Left lung (tissue), 10 donors: ENCODE results near the gene KLK15. TPM values are rescaled to one million over a fixed set of nuclear protein-coding genes. Genes with fewer than 3 reads are reported as not detected.

Experiments
- ATAC-seq: fragments of 200-7000 bp; cut with Tn5 transposase; one replicate; pipeline ENCODE4 v1.9.1; 2020; ENCODE audit warnings: moderate library complexity
- DNase-seq, 4 donors: peaks; one replicate each; pipeline ENCODE4 v3.0.0-alpha.2; 2013 to 2020
- H3K27ac ChIP-seq, 2 donors: fragments of 200-600 bp; sonication (generic) in 1 of 2; one replicate each; pipeline versions ENCODE4 v1.5.0 to v1.8.0; 2020 to 2021
- H3K27me3 ChIP-seq, 2 donors: fragments of 200-600 bp; sonication (generic) in 1 of 2; one replicate each; pipeline versions ENCODE4 v1.5.0 to v1.8.0; 2020 to 2021
- H3K36me3 ChIP-seq, 2 donors: fragments of 200-600 bp; sonication (generic) in 1 of 2; one replicate each; pipeline versions ENCODE4 v1.5.0 to v1.8.0; 2020 to 2021
- H3K4me1 ChIP-seq, 2 donors: fragments of 200-600 bp; one replicate each; pipeline ENCODE4 v1.8.0; 2021
- H3K4me3 ChIP-seq, 2 donors: fragments of 200-600 bp; sonication (generic) in 1 of 2; one replicate each; pipeline versions ENCODE4 v1.5.0 to v1.8.0; 2020 to 2021; ENCODE audit warnings: mild to moderate bottlenecking in 1 of 2
- H3K9me3 ChIP-seq, 2 donors: fragments of 200-600 bp; sonication (generic) in 1 of 2; one replicate each; pipeline versions ENCODE4 v1.5.0 to v1.8.0; 2020 to 2021
- intact Hi-C, 2 donors: fragments of 100-400 bp; cut with DNase I; formaldehyde crosslinking; loops; one replicate each; pipeline versions ENCODE4 v1.11.2 to v1.14.2; 2022
- polyA plus RNA-seq, 6 donors: library from polyadenylated mRNA; unstranded; fragments of 120-200 nt; gene quantifications; one replicate each; pipeline ENCODE4 v1.2.1, GENCODE V29; 2013; ENCODE audit not compliant: insufficient read length in 6 of 6
- total RNA-seq, 2 donors: library from RNA; stranded (reverse); fragmentation: NEBNext Ultra II Directional; extraction: Animal tissue kit (Norgen Biotek cat#: 25700); gene quantifications; one replicate each; pipeline ENCODE4 v1.2.1, GENCODE V29; 2021
- TF ChIP-seq, protein P1 (sequence below), 2 donors: fragments of 200-600 bp; sonication (generic) in 1 of 2; IDR thresholded peaks; one replicate each; pipeline versions ENCODE4 v1.5.0 to v1.8.0; 2021; ENCODE audit warnings: antibody characterized with exemption in 2 of 2
- donor health status: DM: no; HTN: yes; CAD: no.
- donor health status: DM: no; HTN: no; CAD: no.

The KLK15 gene
- total and polyA plus RNA-seq, 8 donors = not detected

DNA sequence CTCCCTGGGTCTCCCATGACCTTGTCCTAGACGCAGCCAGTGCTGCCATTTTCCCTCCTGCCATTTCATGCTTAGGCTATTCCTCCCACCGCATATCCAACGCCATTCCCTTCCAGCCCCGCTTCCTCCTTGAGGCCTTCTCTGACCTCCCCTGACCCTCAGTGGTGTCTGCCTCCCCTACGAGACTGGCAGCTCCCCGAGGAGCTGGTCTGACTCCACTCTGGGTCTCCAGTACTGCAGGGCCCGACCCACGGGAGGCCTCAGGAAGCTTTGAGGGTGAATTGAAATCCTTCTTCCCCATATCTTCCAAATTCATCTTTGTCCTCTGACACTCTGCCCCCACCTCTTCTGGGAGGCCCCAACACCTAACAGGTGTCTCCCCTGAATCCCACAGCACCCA is 708 bp downstream of the KLK15 start:
- Histone ChIP-seq H3K27ac (no peak overlapping the region), H3K9me3 (no peaks in the 10 kb centered on the region), H3K36me3 (no peaks in the 10 kb centered on the region), H3K27me3 (peaks cover 0 to 74% of the 10 kb centered on the region in 2 donors), H3K4me1 (peaks cover 0 to 11% of the 10 kb centered on the region in 2 donors), H3K4me3 (no peak overlapping the region)
- ATAC-seq (no peak), DNase-seq (no peak)
- TF ChIP-seq, protein P1, sequence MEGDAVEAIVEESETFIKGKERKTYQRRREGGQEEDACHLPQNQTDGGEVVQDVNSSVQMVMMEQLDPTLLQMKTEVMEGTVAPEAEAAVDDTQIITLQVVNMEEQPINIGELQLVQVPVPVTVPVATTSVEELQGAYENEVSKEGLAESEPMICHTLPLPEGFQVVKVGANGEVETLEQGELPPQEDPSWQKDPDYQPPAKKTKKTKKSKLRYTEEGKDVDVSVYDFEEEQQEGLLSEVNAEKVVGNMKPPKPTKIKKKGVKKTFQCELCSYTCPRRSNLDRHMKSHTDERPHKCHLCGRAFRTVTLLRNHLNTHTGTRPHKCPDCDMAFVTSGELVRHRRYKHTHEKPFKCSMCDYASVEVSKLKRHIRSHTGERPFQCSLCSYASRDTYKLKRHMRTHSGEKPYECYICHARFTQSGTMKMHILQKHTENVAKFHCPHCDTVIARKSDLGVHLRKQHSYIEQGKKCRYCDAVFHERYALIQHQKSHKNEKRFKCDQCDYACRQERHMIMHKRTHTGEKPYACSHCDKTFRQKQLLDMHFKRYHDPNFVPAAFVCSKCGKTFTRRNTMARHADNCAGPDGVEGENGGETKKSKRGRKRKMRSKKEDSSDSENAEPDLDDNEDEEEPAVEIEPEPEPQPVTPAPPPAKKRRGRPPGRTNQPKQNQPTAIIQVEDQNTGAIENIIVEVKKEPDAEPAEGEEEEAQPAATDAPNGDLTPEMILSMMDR (IDR thresholded peaks at IDR 0.05) = no peak
- intact Hi-C loops = no loop called here

DNA sequence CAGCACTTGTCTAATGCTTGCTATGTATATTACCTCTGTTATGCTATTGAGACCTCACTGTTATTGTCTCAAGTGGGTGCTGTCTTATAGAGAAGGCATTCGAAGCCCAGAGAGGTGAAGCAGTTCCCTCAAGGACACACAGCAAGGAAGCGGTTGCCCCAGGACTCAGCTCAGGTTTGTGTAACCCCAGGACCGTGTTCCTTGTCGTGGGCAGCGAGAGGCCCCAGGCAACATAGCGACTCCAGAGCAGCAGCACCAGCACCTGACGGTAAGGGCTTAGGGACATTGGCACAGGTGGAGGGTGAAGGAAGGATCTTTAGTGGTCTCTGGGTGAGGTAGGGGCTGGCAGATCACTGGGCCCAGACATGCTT is 2.4 kb downstream of the KLK15 start:
- H3K4me3 ChIP-seq = no peak overlapping the region
- TF ChIP-seq, protein P1 (IDR thresholded peaks at IDR 0.05) = no peak
- no peaks in the 10 kb centered on the region for H3K36me3 ChIP-seq
- peaks cover 0 to 67% of the 10 kb centered on the region in 2 donors for H3K27me3 ChIP-seq
- intact Hi-C loops = no loop called here
- peaks cover 0 to 8% of the 10 kb centered on the region in 2 donors for H3K4me1 ChIP-seq
- DNase-seq = no peak
- H3K9me3 ChIP-seq = no peaks in the 10 kb centered on the region
- no peak overlapping the region for H3K27ac ChIP-seq
- ATAC-seq = no peak

DNA sequence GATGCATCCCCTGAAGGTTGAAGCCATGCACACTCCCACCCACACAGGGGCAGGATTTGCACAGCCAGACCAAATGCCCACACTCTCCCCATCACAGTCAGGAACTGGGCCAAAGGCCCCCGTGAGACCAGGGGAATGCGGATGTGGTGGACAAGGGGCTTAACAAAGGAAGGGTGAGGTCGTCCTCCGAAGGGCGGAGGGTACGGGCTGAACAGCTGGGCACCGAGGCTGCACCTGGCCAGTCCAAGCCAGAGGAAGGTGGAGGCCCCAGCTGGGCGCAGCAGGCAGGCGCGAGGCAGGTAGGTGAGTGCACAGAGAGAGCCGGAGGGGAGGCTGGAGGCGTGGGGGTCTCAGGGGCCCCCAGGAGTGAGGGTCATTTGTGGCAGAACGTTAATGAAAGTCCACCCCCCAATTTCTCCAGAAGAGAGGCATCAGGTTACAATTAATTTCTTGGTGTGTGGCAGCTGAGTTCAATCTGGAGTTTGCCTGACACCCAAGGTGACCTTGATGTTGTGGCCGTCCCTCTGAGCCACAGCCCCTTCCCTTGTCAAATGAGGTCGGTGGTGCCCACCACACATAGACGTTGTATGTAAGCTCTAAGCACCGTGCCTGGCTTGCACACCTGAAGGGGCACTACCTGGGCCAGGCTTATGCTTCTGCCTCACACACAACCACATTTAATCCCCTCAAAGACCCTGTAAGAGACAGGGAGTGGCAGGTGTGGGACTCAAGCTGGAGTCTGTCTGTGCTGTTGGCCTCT is 2.9 kb downstream of the KLK15 start:
- Histone ChIP-seq H3K4me1 (peaks cover 0 to 3% of the 10 kb centered on the region in 2 donors), H3K36me3 (no peaks in the 10 kb centered on the region), H3K4me3 (no peak overlapping the region), H3K27ac (no peak overlapping the region), H3K27me3 (peaks cover 0 to 64% of the 10 kb centered on the region in 2 donors), H3K9me3 (no peaks in the 10 kb centered on the region)
- intact Hi-C loops = no loop called here
- TF ChIP-seq, protein P1 (IDR thresholded peaks at IDR 0.05) = no peak
- DNase-seq (no peak), ATAC-seq (no peak)

DNA sequence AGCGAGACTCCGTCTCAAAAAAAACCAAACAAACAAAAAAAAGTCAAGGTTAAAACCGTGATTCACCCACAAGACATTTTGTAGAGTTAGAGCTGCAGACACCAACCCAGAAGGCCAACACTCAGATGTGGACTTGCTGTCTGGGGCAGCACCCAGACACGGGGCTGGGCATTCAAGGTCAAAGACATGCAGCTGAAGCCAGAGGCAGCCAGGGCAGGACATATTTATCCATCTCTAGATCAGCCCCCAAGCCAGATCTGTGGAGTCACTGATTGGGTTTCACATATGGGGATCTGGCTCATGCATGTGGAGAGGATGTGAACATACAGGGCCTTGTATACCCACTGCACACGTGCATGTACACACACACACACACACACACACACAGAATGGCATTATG is 3.6 kb downstream of the KLK15 start:
- H3K27ac ChIP-seq = no peak overlapping the region
- intact Hi-C loops = no loop called here
- DNase-seq (no peak), ATAC-seq (no peak)
- H3K27me3 ChIP-seq = peaks cover 0 to 63% of the 10 kb centered on the region in 2 donors
- no peaks in the 10 kb centered on the region for H3K9me3 ChIP-seq
- H3K36me3 ChIP-seq = no peaks in the 10 kb centered on the region
- TF ChIP-seq, protein P1 (IDR thresholded peaks at IDR 0.05) = no peak
- no peak overlapping the region for H3K4me3 ChIP-seq
- H3K4me1 ChIP-seq = no peaks in the 10 kb centered on the region

DNA sequence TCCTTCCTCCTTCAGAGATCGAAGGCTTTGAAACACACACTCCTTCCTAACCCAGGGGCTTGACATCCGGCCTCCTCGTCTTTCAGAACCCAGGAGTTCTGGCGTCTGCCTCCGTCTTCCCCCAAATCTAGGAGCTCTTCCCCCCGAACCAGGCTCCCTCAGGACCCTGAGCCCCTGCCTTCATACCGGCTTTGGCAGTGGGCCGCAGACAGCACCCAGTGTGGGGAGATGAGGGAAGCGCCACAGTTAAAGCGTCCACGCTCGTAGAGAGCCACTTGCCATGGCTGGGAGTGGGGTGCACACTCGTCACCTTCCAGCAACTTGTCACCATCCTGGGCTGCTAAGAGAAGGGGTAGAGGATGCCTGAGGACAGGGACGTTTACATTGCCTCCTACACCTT is 5.9 kb downstream of the KLK15 start:
- H3K27me3 ChIP-seq = peaks cover 0 to 63% of the 10 kb centered on the region in 2 donors
- H3K9me3 ChIP-seq = no peaks in the 10 kb centered on the region
- H3K4me3 ChIP-seq = no peak overlapping the region
- DNase-seq (no peak), ATAC-seq (no peak)
- TF ChIP-seq, protein P1 (IDR thresholded peaks at IDR 0.05) = no peak
- H3K4me1 ChIP-seq = no peaks in the 10 kb centered on the region
- intact Hi-C loops = no loop called here
- H3K36me3 ChIP-seq = no peaks in the 10 kb centered on the region
- no peak overlapping the region for H3K27ac ChIP-seq
